OCI-LY7 (cell line): Measurements from ENCODE around the gene ADAMTSL3. TPM values are rescaled to one million over a fixed set of nuclear protein-coding genes. Genes with fewer than 3 reads are reported as not detected.

Experiments
- BruUV-seq: library from RNA; stranded (reverse); fragments of 400-500 nt; replicated peaks from 2 replicates; lab custom pipeline; 2021; lab: Mats Ljungman, UMichigan
- CTCF ChIA-PET: fragments of 300-600 bp; sonication (Branson Sonifier 250); formaldehyde crosslinking; loops from one replicate; lab custom pipeline; 2022; ENCODE audit warnings: antibody characterized with exemption; ENCODE audit not compliant: unreplicated experiment; lab: Charles Lee
- POLR2A ChIA-PET: fragments of 300-600 bp; sonication (Branson Sonifier 250); formaldehyde crosslinking; loops from one replicate; lab custom pipeline; 2022; ENCODE audit warnings: antibody characterized with exemption; lab: Charles Lee
- DNase-seq: peaks from one replicate; pipeline ENCODE4 v3.0.0-alpha.2; 2015; ENCODE audit warnings: low spot score
- H2AFZ ChIP-seq: fragments of 200-600 bp; sonication (generic), shearing (Covaris generic); 2 replicates; pipeline ENCODE4 v1.6.1; 2014; ENCODE audit warnings: mild to moderate bottlenecking, antibody characterized with exemption, low read length, moderate library complexity
- H3K27ac ChIP-seq: fragments of 200-600 bp; sonication (generic); 2 replicates; pipeline ENCODE4 v1.5.1; 2014; ENCODE audit warnings: mixed run types, low read depth, mild to moderate bottlenecking, moderate library complexity, low read length, inconsistent platforms; ENCODE audit not compliant: poor library complexity, severe bottlenecking
- H3K36me3 ChIP-seq: fragments of 200-600 bp; sonication (generic); 2 replicates; pipeline ENCODE4 v1.6.1; 2014; ENCODE audit warnings: mild to moderate bottlenecking, antibody characterized with exemption, low read length, moderate library complexity, mixed read lengths; ENCODE audit not compliant: insufficient read depth
- H3K4me1 ChIP-seq: fragments of 200-600 bp; sonication (generic); 2 replicates; pipeline ENCODE4 v1.5.1; 2014; ENCODE audit warnings: mild to moderate bottlenecking, low read length; ENCODE audit not compliant: insufficient read depth, poor library complexity, severe bottlenecking
- H3K4me2 ChIP-seq: fragments of 200-600 bp; sonication (generic); 2 replicates; pipeline ENCODE4 v1.6.1; 2014; ENCODE audit warnings: mild to moderate bottlenecking, low read length
- H3K4me3 ChIP-seq: fragments of 200-600 bp; sonication (generic); 2 replicates; pipeline ENCODE4 v1.5.1; 2014; ENCODE audit warnings: mild to moderate bottlenecking, low read depth, low read length; ENCODE audit not compliant: poor library complexity, severe bottlenecking
- H3K79me2 ChIP-seq: fragments of 200-600 bp; sonication (generic); 2 replicates; pipeline ENCODE4 v1.6.1; 2016; ENCODE audit warnings: low read depth, mild to moderate bottlenecking, low read length, moderate library complexity, mixed read lengths; ENCODE audit not compliant: insufficient read depth
- H3K9me2 ChIP-seq: fragments of 200-600 bp; sonication (generic); 2 replicates; pipeline ENCODE4 v1.6.1; 2016; ENCODE audit warnings: mild to moderate bottlenecking, low read length, mixed read lengths; ENCODE audit not compliant: insufficient read depth
- H3K9me3 ChIP-seq: fragments of 200-600 bp; sonication (generic); 2 replicates; pipeline ENCODE4 v1.6.1; 2014; ENCODE audit warnings: mild to moderate bottlenecking, mixed run types, low read length, mixed read lengths
- H4K20me1 ChIP-seq: fragments of 200-600 bp; sonication (generic); 2 replicates; pipeline ENCODE4 v1.6.1; 2014; ENCODE audit warnings: mild to moderate bottlenecking, antibody characterized with exemption, low read length, moderate library complexity, mixed read lengths; ENCODE audit not compliant: insufficient read depth
- CTCF ChIP-seq: fragments of 200-600 bp; sonication (generic); conservative IDR thresholded peaks from 2 replicates; pipeline ENCODE4 v1.5.1; 2014; ENCODE audit warnings: mild to moderate bottlenecking, antibody characterized with exemption, low read length, moderate library complexity, mixed read lengths
- EZH2phosphoT487 ChIP-seq: fragments of 200-600 bp; sonication (generic); IDR thresholded peaks from 2 replicates; pipeline ENCODE4 v1.6.1; 2018; ENCODE audit warnings: low read depth, borderline replicate concordance, mild to moderate bottlenecking, mixed run types, antibody characterized with exemption, low read length, moderate library complexity, mixed read lengths
- intact Hi-C: fragments of 100-400 bp; cut with micrococcal nuclease; formaldehyde crosslinking; loops from one replicate; pipeline ENCODE4 v1.10.0; 2022; ENCODE audit not compliant: unreplicated experiment
- total RNA-seq, 2 experiments: library from RNA; depleted of rRNA in 1 of 2; stranded (reverse); fragments of >200 nt in 1 of 2; shearing (Covaris generic) in 1 of 2; gene quantifications; 2 replicates each; pipeline ENCODE4 v1.2.3, GENCODE V29; 2014 to 2022

ADAMTSL3 gene
- total RNA-seq, 2 experiments from 2014 or later: not detected

- Histone ChIP-seq H2AFZ (no peak overlapping the region), H3K4me2 (no peak overlapping the region), H3K79me2 (no peaks in the 10 kb centered on the region), H4K20me1 (no peaks in the 10 kb centered on the region), H3K36me3 (no peaks in the 10 kb centered on the region), H3K4me1 (no peaks in the 10 kb centered on the region), H3K27ac (no peak overlapping the region), H3K9me2 (0 out of 2 replicates have a peak, but pooled peaks cover 3% of the 10 kb centered on the region), H3K9me3 (no peaks in the 10 kb centered on the region), H3K4me3 (no peak overlapping the region)
- no TSS peak for BruUV-seq
- ChIA-PET POLR2A (no interaction called here), CTCF (no interaction called here)
- intact Hi-C loops: no loop called here
- no peak for DNase-seq
- TF ChIP-seq CTCF: no peak
- TF ChIP-seq EZH2phosphoT487: no peak
Observed at GRCh38 chr15:83723216-83723615, 69.3 kb downstream of the ADAMTSL3 start.

GRCh38 chr15:83732196-83732595 lies 78.3 kb downstream of the ADAMTSL3 start:
- no peak overlapping the region for H2AFZ ChIP-seq
- BruUV-seq: no TSS peak
- no peak overlapping the region for H3K4me2 ChIP-seq
- no peaks in the 10 kb centered on the region for H3K9me3 ChIP-seq
- CTCF ChIA-PET: no interaction called here
- H3K79me2 ChIP-seq: no peaks in the 10 kb centered on the region
- no peaks in the 10 kb centered on the region for H4K20me1 ChIP-seq
- intact Hi-C loops: loop anchor here (10.0 kb wide), 1 partner anchor 293 kb away; no protein-coding TSS in a partner anchor
- H3K4me3 ChIP-seq: no peak overlapping the region
- no peaks in the 10 kb centered on the region for H3K36me3 ChIP-seq
- no peaks in the 10 kb centered on the region for H3K4me1 ChIP-seq
- POLR2A ChIA-PET: no interaction called here
- TF ChIP-seq EZH2phosphoT487: no peak
- TF ChIP-seq CTCF: no peak
- DNase-seq: no peak
- H3K27ac ChIP-seq: no peak overlapping the region
- no peaks in the 10 kb centered on the region for H3K9me2 ChIP-seq

- Histone ChIP-seq H3K4me1 (no peaks in the 10 kb centered on the region), H3K4me3 (no peak overlapping the region), H3K79me2 (no peaks in the 10 kb centered on the region), H2AFZ (no peak overlapping the region), H3K36me3 (no peaks in the 10 kb centered on the region), H3K4me2 (no peak overlapping the region), H3K9me3 (no peaks in the 10 kb centered on the region), H3K9me2 (no peaks in the 10 kb centered on the region), H4K20me1 (no peaks in the 10 kb centered on the region), H3K27ac (no peak overlapping the region)
- no TSS peak for BruUV-seq
- intact Hi-C loops: loop anchor here (10.0 kb wide), 1 partner anchor 292 kb away; no protein-coding TSS in a partner anchor
- ChIA-PET CTCF (no interaction called here), POLR2A (no interaction called here)
- TF ChIP-seq EZH2phosphoT487: no peak
- no peak for TF ChIP-seq CTCF
- DNase-seq: no peak
Observed at GRCh38 chr15:83732770-83733169, 78.8 kb downstream of the ADAMTSL3 start.
